Colon (tissue), 2 donors: Measurements from ENCODE around the gene EID3.

Experiments used
- FAIRE-seq: peaks from 2 replicates; lab custom pipeline; 2012; peaks lifted over from hg19 to GRCh38; lab: Jason Lieb, UNC
- donor health status: control.
- donor health status: control.

Gene EID3

GRCh38 chr12:104340177-104340576, 36.6 kb downstream of the EID3 start:
- FAIRE-seq = no peak

GRCh38 chr12:104340925-104341611, 37.5 kb downstream of the EID3 start:
- no peak for FAIRE-seq

- no peak for FAIRE-seq
These were observed 38.6 kb downstream of the EID3 start for GRCh38 chr12:104342147-104342546.

GRCh38 chr12:104342635-104343249, 39.2 kb downstream of the EID3 start:
- FAIRE-seq = no peak

GRCh38 chr12:104344682-104345081, 41.1 kb downstream of the EID3 start:
- no peak for FAIRE-seq

GRCh38 chr12:104345234-104346066, 41.9 kb downstream of the EID3 start:
- FAIRE-seq = no peak

GRCh38 chr12:104347374-104348075, 44.0 kb downstream of the EID3 start:
- no peak for FAIRE-seq

GRCh38 chr12:104348283-104348993, 44.9 kb downstream of the EID3 start:
- no peak for FAIRE-seq

- no peak for FAIRE-seq
These were observed 45.5 kb downstream of the EID3 start for GRCh38 chr12:104348994-104349494.

- FAIRE-seq = no peak
These were observed 46.9 kb downstream of the EID3 start for GRCh38 chr12:104350211-104351056.

- no peak for FAIRE-seq
These were observed 47.8 kb downstream of the EID3 start for GRCh38 chr12:104351057-104351983.

GRCh38 chr12:104352106-104352713, 48.7 kb downstream of the EID3 start:
- FAIRE-seq = no peak

GRCh38 chr12:104353012-104353981, 49.8 kb downstream of the EID3 start:
- no peak for FAIRE-seq

- no peak for FAIRE-seq
These were observed 50.8 kb downstream of the EID3 start for GRCh38 chr12:104354167-104354867.
